GM18499 (cell line): ENCODE results near the gene PREX1.

Experiments used
- ATAC-seq: cut with Tn5 transposase; IDR thresholded peaks from one replicate; pipeline ENCODE4 v1.9.1; 2021; ENCODE audit warnings: moderate number of reproducible peaks; ENCODE audit not compliant: insufficient read depth, unreplicated experiment

Gene PREX1

GRCh38 chr20:48725555-48725991 lies 102.2 kb downstream of the PREX1 start:
- ATAC-seq: no peak

- ATAC-seq: no peak
Observed at GRCh38 chr20:48724891-48725554, 102.8 kb downstream of the PREX1 start.

GRCh38 chr20:48724382-48724781 lies 103.4 kb downstream of the PREX1 start:
- no peak for ATAC-seq

- no peak for ATAC-seq
Observed at GRCh38 chr20:48723308-48724264, 104.2 kb downstream of the PREX1 start.

GRCh38 chr20:48722737-48723191 lies 105.0 kb downstream of the PREX1 start:
- ATAC-seq: no peak

GRCh38 chr20:48722002-48722731 lies 105.6 kb downstream of the PREX1 start:
- ATAC-seq: no peak

- no peak for ATAC-seq
Observed at GRCh38 chr20:48721324-48722001, 106.3 kb downstream of the PREX1 start.

GRCh38 chr20:48720256-48720985 lies 107.4 kb downstream of the PREX1 start:
- ATAC-seq: no peak

GRCh38 chr20:48719598-48720255 lies 108.1 kb downstream of the PREX1 start:
- no peak for ATAC-seq

GRCh38 chr20:48718786-48719578 lies 108.8 kb downstream of the PREX1 start:
- no peak for ATAC-seq

- ATAC-seq: no peak
Observed at GRCh38 chr20:48717680-48718223, 110.0 kb downstream of the PREX1 start.

GRCh38 chr20:48717095-48717672 lies 110.6 kb downstream of the PREX1 start:
- no peak for ATAC-seq

GRCh38 chr20:48716541-48716940 lies 111.3 kb downstream of the PREX1 start:
- no peak for ATAC-seq

- no peak for ATAC-seq
Observed at GRCh38 chr20:48716086-48716485, 111.7 kb downstream of the PREX1 start.

- ATAC-seq: no peak
Observed at GRCh38 chr20:48714764-48715163, 113.0 kb downstream of the PREX1 start.

GRCh38 chr20:48711696-48712464 lies 115.9 kb downstream of the PREX1 start:
- no peak for ATAC-seq

- ATAC-seq: no peak
Observed at GRCh38 chr20:48711044-48711428, 116.8 kb downstream of the PREX1 start.
